NCI-H446 treated with DMSO at 0.1 percent for 48 hours (cell line): ENCODE data around the gene C19orf18.
A peak's percentile ranks its signal among the peaks of the same experiment; 100 is the strongest.

Source experiments
- DNase-seq: peaks from one replicate; lab custom pipeline; 2025; lab: John Stamatoyannopoulos, UW

C19orf18 gene

GRCh38 chr19:57947419-57948134 lies 26.8 kb downstream of the C19orf18 start, which contains the start of gene ZNF256:
TSS of gene ZNF256 (minus strand) at chr19:57947706. CDS start at chr19:57947474, 232 bp downstream.
- peak; percentile 8 for DNase-seq

GRCh38 chr19:57947088-57947418 lies 27.3 kb downstream of the C19orf18 start:
- no peak for DNase-seq

- DNase-seq = no peak
These were observed 28.0 kb downstream of the C19orf18 start for GRCh38 chr19:57946316-57946715.

- no peak for DNase-seq
These were observed 32.7 kb downstream of the C19orf18 start for GRCh38 chr19:57941593-57941992.

- DNase-seq = no peak
These were observed 38.6 kb downstream of the C19orf18 start for GRCh38 chr19:57935731-57936130.

GRCh38 chr19:57934820-57935665 lies 39.3 kb downstream of the C19orf18 start, which contains the start of gene ZNF418:
TSS of gene ZNF418 (minus strand) at chr19:57935402. CDS start at chr19:57933822, 1,580 bp downstream.
- no peak for DNase-seq

- no peak for DNase-seq
These were observed 46.7 kb downstream of the C19orf18 start for GRCh38 chr19:57927587-57927986.

GRCh38 chr19:57916168-57916995 lies 58.0 kb downstream of the C19orf18 start, which contains the start of gene ZNF417:
TSS of gene ZNF417 (minus strand) at chr19:57916592. CDS start at chr19:57916411, 181 bp downstream.
- DNase-seq = peak; percentile 92

- DNase-seq = no peak
These were observed 59.8 kb downstream of the C19orf18 start for GRCh38 chr19:57914531-57914930.
